K562 (cell line): ENCODE results near the gene TMC2. TPM values are rescaled to one million over a fixed set of nuclear protein-coding genes. Genes with fewer than 3 reads are reported as not detected.

Experiments used
- ATAC-seq: fragments of 200-7000 bp; cut with Tn5 transposase; 3 replicates; pipeline ENCODE4 v1.9.1; 2020; ENCODE audit warnings: moderate library complexity
- BruUV-seq: library from RNA; stranded (reverse); fragments of 400-500 nt; replicated peaks from 2 replicates; lab custom pipeline; 2021; lab: Mats Ljungman, UMichigan
- CTCF ChIA-PET: fragments of 300-600 bp; formaldehyde crosslinking; extraction: SDS; loops from one replicate; lab custom pipeline; 2021; ENCODE audit warnings: low intra/inter-chr PET ratio; lab: Yijun Ruan, JAX
- POLR2A ChIA-PET: fragments of 300-600, 350-650 bp; sonication (Branson Sonifier 250); formaldehyde crosslinking; extraction: SDS; loops from one replicate; lab custom pipeline; 2021; ENCODE audit warnings: antibody characterized with exemption, inconsistent platforms; lab: Yijun Ruan, JAX
- DNase-seq, 4 experiments: peaks; one replicate each; pipeline versions ENCODE4 v3.0.0 to v3.0.0-alpha.2; 2011 to 2018; ENCODE audit warnings: low spot score in 3 of 4, mixed read lengths in 3 of 4; ENCODE audit errors: extremely low read depth in 1 of 4
- FAIRE-seq: peaks from 2 replicates; lab custom pipeline; 2011; peaks lifted over from hg19 to GRCh38; lab: Jason Lieb, UNC
- H2AFZ ChIP-seq: 2 replicates; pipeline ENCODE4 v1.6.0; 2011; ENCODE audit warnings: low read depth, low read length, control low read depth, inconsistent platforms
- H3K27ac ChIP-seq: fragments of 200-600 bp; 3 replicates; pipeline ENCODE4 v1.8.0; 2011; ENCODE audit warnings: low read depth, mild to moderate bottlenecking, control low read depth, inconsistent platforms, low read length, moderate library complexity, mixed read lengths; ENCODE audit errors: extremely low read depth
- H3K27me3 ChIP-seq, 2 experiments: fragments of 300-600 bp in 1 of 2; 2 replicates in 1 of 2; 3 replicates in 1 of 2; pipeline versions ENCODE4 v1.6.0 to v1.8.0; 2011; ENCODE audit warnings: inconsistent platforms in 2 of 2, low read length in 2 of 2, mild to moderate bottlenecking in 1 of 2, mixed read lengths in 1 of 2, moderate library complexity in 1 of 2; ENCODE audit not compliant: control insufficient read depth in 2 of 2, insufficient read depth in 2 of 2
- H3K36me3 ChIP-seq: fragments of 300-600 bp; 3 replicates; pipeline ENCODE4 v1.8.0; 2011; ENCODE audit warnings: mild to moderate bottlenecking, low read length, inconsistent platforms; ENCODE audit not compliant: control insufficient read depth, insufficient read depth
- H3K4me1 ChIP-seq, 2 experiments: fragments of 200-600 bp in 1 of 2; replicated peaks in 1 of 2; 2 replicates in 1 of 2; 3 replicates in 1 of 2; pipeline versions ENCODE4 v1.5.1 to v1.8.0; 2011; ENCODE audit warnings: inconsistent platforms in 2 of 2, low read length in 2 of 2, mild to moderate bottlenecking in 1 of 2, mixed read lengths in 1 of 2, moderate library complexity in 1 of 2; ENCODE audit not compliant: control insufficient read depth in 2 of 2, insufficient read depth in 2 of 2
- H3K4me2 ChIP-seq: 2 replicates; pipeline ENCODE4 v1.6.1; 2011; ENCODE audit warnings: low read length, control low read depth, inconsistent platforms, mixed read lengths; ENCODE audit not compliant: insufficient read depth
- H3K4me3 ChIP-seq: fragments of 200-600 bp; sonication (generic), shearing (Covaris generic); 2 replicates; pipeline ENCODE4 v1.5.1; 2016; ENCODE audit warnings: control low read depth, inconsistent platforms
- H3K79me2 ChIP-seq: fragments of 200-600 bp; 3 replicates; pipeline ENCODE4 v1.8.0; 2011; ENCODE audit warnings: low read length, inconsistent platforms; ENCODE audit not compliant: control insufficient read depth, insufficient read depth
- H3K9ac ChIP-seq, 2 experiments: 2 replicates each; pipeline versions ENCODE4 v1.6.0 to v1.6.1; 2011; ENCODE audit warnings: low read depth in 2 of 2, low read length in 2 of 2, control low read depth in 1 of 2, inconsistent platforms in 1 of 2, mild to moderate bottlenecking in 1 of 2, mixed read lengths in 1 of 2; ENCODE audit not compliant: insufficient read depth in 1 of 2
- H3K9me1 ChIP-seq: one replicate; pipeline ENCODE4 v1.6.0; 2011; ENCODE audit warnings: inconsistent platforms, mild to moderate bottlenecking, low read length, moderate library complexity; ENCODE audit not compliant: control insufficient read depth, insufficient read depth
- H3K9me3 ChIP-seq: replicated peaks from 2 replicates; pipeline ENCODE4 v1.5.1; 2011; ENCODE audit warnings: low read depth, low read length, inconsistent platforms; ENCODE audit not compliant: control insufficient read depth, insufficient read depth
- H4K20me1 ChIP-seq: replicated peaks from 2 replicates; pipeline ENCODE4 v1.6.1; 2011; ENCODE audit warnings: low read length, inconsistent platforms, mixed read lengths; ENCODE audit not compliant: control insufficient read depth, insufficient read depth
- CTBP1 ChIP-seq: fragments of 450-650 bp; IDR thresholded peaks from 2 replicates; pipeline ENCODE4 v1.6.1; 2016; ENCODE audit warnings: borderline replicate concordance
- CXXC5 ChIP-seq: fragments of 250-450 bp; sonication (Bioruptor Pico); IDR thresholded peaks from 2 replicates; pipeline ENCODE4 v1.8.0; 2022; ENCODE audit warnings: inconsistent platforms, mild to moderate bottlenecking, moderate library complexity
- HDGF ChIP-seq: fragments of 450-650 bp; IDR thresholded peaks from 2 replicates; pipeline ENCODE4 v1.6.1; 2016
- NFRKB ChIP-seq: fragments of 450-650 bp; IDR thresholded peaks from 2 replicates; pipeline ENCODE4 v1.6.1; 2016; ENCODE audit warnings: low read depth
- PBX2 ChIP-seq, 2 experiments: IDR thresholded peaks in 1 of 2; conservative IDR thresholded peaks in 1 of 2; 2 replicates each; pipeline ENCODE4 v1.6.1; 2016; ENCODE audit warnings: low read depth in 2 of 2, mild to moderate bottlenecking in 1 of 2, missing compliant biosample characterization in 1 of 2, missing genetic modification characterization in 1 of 2, moderate library complexity in 1 of 2
- PCBP2 ChIP-seq: fragments of 200-400 bp; formaldehyde crosslinking; IDR thresholded peaks from 2 replicates; pipeline ENCODE4 v1.6.1; 2018; ENCODE audit warnings: low read length, low read depth, mild to moderate bottlenecking, moderate library complexity; ENCODE audit not compliant: poor library complexity, severe bottlenecking
- RBM14 ChIP-seq: fragments of 200-400 bp; formaldehyde crosslinking; IDR thresholded peaks from 2 replicates; pipeline ENCODE4 v1.6.1; 2018; ENCODE audit warnings: low read depth, mild to moderate bottlenecking, low read length, moderate library complexity, borderline replicate concordance; ENCODE audit not compliant: insufficient read depth
- XRCC3 ChIP-seq: fragments of 450-650 bp; IDR thresholded peaks from 2 replicates; pipeline ENCODE4 v1.6.1; 2017; ENCODE audit warnings: mild to moderate bottlenecking, moderate library complexity
- ZFP36 ChIP-seq: fragments of 150-350 bp; IDR thresholded peaks from 2 replicates; pipeline ENCODE4 v1.6.1; 2018; ENCODE audit warnings: low read length, low read depth; ENCODE audit not compliant: partially characterized antibody
- ZHX1 ChIP-seq: fragments of 150-350 bp; conservative IDR thresholded peaks from 2 replicates; pipeline ENCODE4 v1.6.1; 2014; ENCODE audit warnings: low read length
- ZNF12 ChIP-seq: sonication (generic); formaldehyde crosslinking; IDR thresholded peaks from 2 replicates; pipeline ENCODE4 v1.4.0; 2020; ENCODE audit warnings: mild to moderate bottlenecking, missing genetic modification reagents
- ZNF134 ChIP-seq: fragments of 250-450 bp; sonication (Bioruptor Pico); conservative IDR thresholded peaks from 2 replicates; pipeline ENCODE4 v1.4.0; 2020
- ZNF184 ChIP-seq: sonication (generic); formaldehyde crosslinking; IDR thresholded peaks from 2 replicates; pipeline ENCODE4 v1.5.0; 2020; ENCODE audit warnings: missing genetic modification reagents
- WGBS: fragments of 100-300 bp; shearing (Covaris generic); methylation state at CpG from one replicate; pipeline ENCODE4 v1.1.6; 2016; ENCODE audit warnings: low coverage, mixed read lengths; ENCODE audit not compliant: insufficient coverage; ENCODE audit errors: missing lambda C conversion rate; 5-methylcytosine and 5-hydroxymethylcytosine counted together
- in situ Hi-C: fragments of 300-500 bp; cut with MboI; formaldehyde crosslinking; loops from 4 replicates; pipeline ENCODE4 v1.15.0; 2018; ENCODE audit warnings: inconsistent platforms, mixed read lengths
- intact Hi-C: fragments of 100-400 bp; cut with micrococcal nuclease; formaldehyde crosslinking; loops from 2 replicates; pipeline ENCODE4 v1.14.2; 2022
- polyA plus RNA-seq, 8 experiments: library from polyadenylated mRNA; depleted of rRNA in 4 of 8; stranded (reverse) in 5 of 8; unstranded in 3 of 8; fragments of >200 nt; fragmentation: Nextera tagmentation in 2 of 8; fragmentation: Illumina TruSeq in 1 of 8; extraction: Ambion mirVana in 2 of 8; extraction: Trizol in 1 of 8; gene quantifications; 2 replicates each; pipeline versions ENCODE4 v1.2.1 to v1.2.3, GENCODE V29; 2011 to 2014; ENCODE audit warnings: inconsistent platforms in 1 of 8, missing spikeins in 1 of 8
- total RNA-seq, 7 experiments: library from RNA; depleted of rRNA in 6 of 7; stranded (reverse); fragments of >200 nt in 6 of 7; fragmentation: Illumina TruSeq in 2 of 7; extraction: Trizol in 2 of 7; gene quantifications; 2 replicates each; pipeline versions ENCODE4 v1.2.1 to v1.2.3, GENCODE V29; 2011 to 2021; ENCODE audit warnings: low replicate concordance in 1 of 7
- TF ChIP-seq, protein P1 (sequence below): fragments of 250-450 bp; sonication (Bioruptor Pico); IDR thresholded peaks from 2 replicates; pipeline ENCODE4 v1.8.0; 2021; ENCODE audit warnings: moderate library complexity, mild to moderate bottlenecking, inconsistent platforms
- TF ChIP-seq, protein P2 (sequence below), 2 experiments: fragments of 200-800 bp in 1 of 2; sonication (Bioruptor generic) in 1 of 2; sonication (generic) in 1 of 2; formaldehyde crosslinking in 1 of 2; IDR thresholded peaks in 1 of 2; conservative IDR thresholded peaks in 1 of 2; 2 replicates each; pipeline versions ENCODE4 v1.5.0 to v1.6.1; 2016 to 2020; ENCODE audit warnings: missing compliant biosample characterization in 1 of 2, missing genetic modification characterization in 1 of 2, missing genetic modification reagents in 1 of 2
- TF ChIP-seq, protein P3 (sequence below): fragments of 250-450 bp; sonication (Bioruptor Pico); IDR thresholded peaks from 2 replicates; pipeline ENCODE4 v1.9.0; 2021; ENCODE audit warnings: mild to moderate bottlenecking

Gene TMC2
- total and polyA plus RNA-seq, 9 of the 15 experiments (the other 6 are each of a cell fraction or from before 2014, with no cell fraction given): not detected

DNA sequence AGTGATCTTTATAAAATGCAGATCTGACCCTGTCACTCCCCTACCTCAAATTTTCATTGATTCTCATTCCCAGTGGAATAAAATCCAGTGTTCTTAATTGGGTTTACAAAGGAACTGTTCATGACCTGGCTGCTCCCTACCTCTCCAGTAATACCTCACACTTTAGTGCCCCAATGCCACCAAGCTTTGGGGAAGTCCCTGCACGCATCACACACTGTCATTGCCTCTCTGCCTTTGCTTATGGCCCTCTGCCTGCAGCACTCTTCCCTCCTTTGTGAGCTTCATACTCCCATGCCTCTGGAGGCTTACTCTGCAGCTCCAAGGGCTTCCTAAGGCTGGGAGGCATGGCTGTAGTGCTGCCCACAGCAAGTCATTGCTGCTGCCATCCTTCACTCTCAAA lies 57.4 kb downstream of the TMC2 start:
- no TSS peak for BruUV-seq
- no peaks in the 10 kb centered on the region; a peak in 1 of 5 replicates for H3K4me1 ChIP-seq
- CTCF ChIA-PET: no interaction called here
- H4K20me1 ChIP-seq: no peaks in the 10 kb centered on the region
- no peaks in the 10 kb centered on the region for H3K9me1 ChIP-seq
- ATAC-seq (no peak), DNase-seq (no peak), FAIRE-seq (no peak)
- H3K79me2 ChIP-seq: no peaks in the 10 kb centered on the region
- H3K4me2 ChIP-seq: no peak overlapping the region
- H2AFZ ChIP-seq: no peak overlapping the region
- H3K9ac ChIP-seq: no peak overlapping the region
- H3K36me3 ChIP-seq: no peaks in the 10 kb centered on the region
- POLR2A ChIA-PET: no interaction called here
- no peak overlapping the region for H3K27ac ChIP-seq
- no peak overlapping the region for H3K4me3 ChIP-seq
- H3K27me3 ChIP-seq: peaks cover 0 to 19% of the 10 kb centered on the region in 2 experiments; a peak in 3 of 5 replicates
- no peaks in the 10 kb centered on the region for H3K9me3 ChIP-seq
- in situ Hi-C loops: loop anchor here (5.0 kb wide), 1 partner anchor 46 kb away; no protein-coding TSS in a partner anchor
- intact Hi-C loops: no loop called here
- 0% methylated on average over 1 of the region's 1 CpG for WGBS
- TF ChIP-seq ZFP36 (no peak), NFRKB (no peak), ZNF134 (no peak), PCBP2 (no peak), XRCC3 (no peak), PBX2 (CRISPR knock-in tag; IDR thresholded peaks at IDR 0.05; ENCODE audit: low read depth) (no peak), PBX2 (tag; conservative IDR thresholded peaks at IDR 0.05; ENCODE audit: low read depth) (no peak), CTBP1 (no peak), HDGF (no peak), CXXC5 (CRISPR knock-in tag) (no peak), ZHX1 (no peak), RBM14 (no peak), ZNF12 (CRISPR knock-in tag) (no peak), ZNF184 (CRISPR knock-in tag) (no peak)
- TF ChIP-seq, protein P1, sequence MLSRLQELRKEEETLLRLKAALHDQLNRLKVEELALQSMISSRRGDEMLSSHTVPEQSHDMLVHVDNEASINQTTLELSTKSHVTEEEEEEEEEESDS: no peak
- TF ChIP-seq, protein P2, sequence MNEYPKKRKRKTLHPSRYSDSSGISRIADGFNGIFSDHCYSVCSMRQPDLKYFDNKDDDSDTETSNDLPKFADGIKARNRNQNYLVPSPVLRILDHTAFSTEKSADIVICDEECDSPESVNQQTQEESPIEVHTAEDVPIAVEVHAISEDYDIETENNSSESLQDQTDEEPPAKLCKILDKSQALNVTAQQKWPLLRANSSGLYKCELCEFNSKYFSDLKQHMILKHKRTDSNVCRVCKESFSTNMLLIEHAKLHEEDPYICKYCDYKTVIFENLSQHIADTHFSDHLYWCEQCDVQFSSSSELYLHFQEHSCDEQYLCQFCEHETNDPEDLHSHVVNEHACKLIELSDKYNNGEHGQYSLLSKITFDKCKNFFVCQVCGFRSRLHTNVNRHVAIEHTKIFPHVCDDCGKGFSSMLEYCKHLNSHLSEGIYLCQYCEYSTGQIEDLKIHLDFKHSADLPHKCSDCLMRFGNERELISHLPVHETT (CRISPR knock-in tag; conservative IDR thresholded peaks at IDR 0.05 in 1 of 2, IDR thresholded peaks at IDR 0.05 in 1 of 2): no peak
- TF ChIP-seq, protein P3, sequence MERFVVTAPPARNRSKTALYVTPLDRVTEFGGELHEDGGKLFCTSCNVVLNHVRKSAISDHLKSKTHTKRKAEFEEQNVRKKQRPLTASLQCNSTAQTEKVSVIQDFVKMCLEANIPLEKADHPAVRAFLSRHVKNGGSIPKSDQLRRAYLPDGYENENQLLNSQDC (CRISPR knock-in tag): no peak
